Uterus (tissue), 2 donors: ENCODE data around the gene CAMTA1.

Experiments
- POLR2A ChIP-seq, 2 donors: fragments of 450-650 bp; IDR thresholded peaks; one replicate each; pipeline ENCODE4 v1.6.1; 2016; ENCODE audit warnings: antibody characterized with exemption in 2 of 2, mild to moderate bottlenecking in 1 of 2, moderate library complexity in 1 of 2
- TF ChIP-seq, protein P1 (sequence below), 4 experiments: fragments of 200-600 bp in 2 of 4; fragments of 450-650 bp in 2 of 4; sonication (generic) in 2 of 4; IDR thresholded peaks; one replicate each; pipeline ENCODE4 v1.5.1; 2016 to 2019; ENCODE audit warnings: antibody characterized with exemption in 4 of 4, mild to moderate bottlenecking in 2 of 4, moderate library complexity in 1 of 4

- TF ChIP-seq, protein P1, sequence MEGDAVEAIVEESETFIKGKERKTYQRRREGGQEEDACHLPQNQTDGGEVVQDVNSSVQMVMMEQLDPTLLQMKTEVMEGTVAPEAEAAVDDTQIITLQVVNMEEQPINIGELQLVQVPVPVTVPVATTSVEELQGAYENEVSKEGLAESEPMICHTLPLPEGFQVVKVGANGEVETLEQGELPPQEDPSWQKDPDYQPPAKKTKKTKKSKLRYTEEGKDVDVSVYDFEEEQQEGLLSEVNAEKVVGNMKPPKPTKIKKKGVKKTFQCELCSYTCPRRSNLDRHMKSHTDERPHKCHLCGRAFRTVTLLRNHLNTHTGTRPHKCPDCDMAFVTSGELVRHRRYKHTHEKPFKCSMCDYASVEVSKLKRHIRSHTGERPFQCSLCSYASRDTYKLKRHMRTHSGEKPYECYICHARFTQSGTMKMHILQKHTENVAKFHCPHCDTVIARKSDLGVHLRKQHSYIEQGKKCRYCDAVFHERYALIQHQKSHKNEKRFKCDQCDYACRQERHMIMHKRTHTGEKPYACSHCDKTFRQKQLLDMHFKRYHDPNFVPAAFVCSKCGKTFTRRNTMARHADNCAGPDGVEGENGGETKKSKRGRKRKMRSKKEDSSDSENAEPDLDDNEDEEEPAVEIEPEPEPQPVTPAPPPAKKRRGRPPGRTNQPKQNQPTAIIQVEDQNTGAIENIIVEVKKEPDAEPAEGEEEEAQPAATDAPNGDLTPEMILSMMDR (IDR thresholded peaks at IDR 0.05), result no peak
- no peak for TF ChIP-seq POLR2A (IDR thresholded peaks at IDR 0.05)
Measured at GRCh38 chr1:7000720-7001119, 215.5 kb downstream of the CAMTA1 start.
